HepG2 (cell line): ENCODE results near the gene KDM8. TPM values are rescaled to one million over a fixed set of nuclear protein-coding genes. Genes with fewer than 3 reads are reported as not detected.

ENCODE experiments used
- HNF4G ChIP-seq, 2 experiments: sonication (generic) in 1 of 2; formaldehyde crosslinking in 1 of 2; IDR thresholded peaks; 2 replicates each; pipeline versions ENCODE4 v1.4.0 to v1.6.1; 2011 to 2020; ENCODE audit warnings: borderline replicate concordance in 2 of 2, low read depth in 2 of 2, mild to moderate bottlenecking in 2 of 2, low read length in 1 of 2, missing genetic modification reagents in 1 of 2, moderate library complexity in 1 of 2
- NFE2L1 ChIP-seq: sonication (generic); formaldehyde crosslinking; IDR thresholded peaks from 2 replicates; pipeline ENCODE4 v1.4.0; 2020; ENCODE audit warnings: missing genetic modification reagents, mild to moderate bottlenecking, borderline replicate concordance
- NFE2L2 ChIP-seq: fragments of 150-350 bp; IDR thresholded peaks from 2 replicates; pipeline ENCODE4 v1.6.1; 2014; ENCODE audit warnings: low read length
- NFKB2 ChIP-seq: sonication (generic); formaldehyde crosslinking; IDR thresholded peaks from 2 replicates; pipeline ENCODE4 v1.4.0; 2020; ENCODE audit warnings: missing genetic modification reagents, borderline replicate concordance
- NR2F6 ChIP-seq, 2 experiments: IDR thresholded peaks; 2 replicates each; pipeline ENCODE4 v1.6.1; 2016; ENCODE audit warnings: antibody characterized with exemption in 1 of 2, mild to moderate bottlenecking in 1 of 2
- SMAD1 ChIP-seq: sonication (generic); formaldehyde crosslinking; IDR thresholded peaks from 2 replicates; pipeline ENCODE4 v1.4.0; 2020; ENCODE audit warnings: missing genetic modification reagents, low read depth, mild to moderate bottlenecking, borderline replicate concordance
- SMAD9 ChIP-seq: sonication (generic); formaldehyde crosslinking; IDR thresholded peaks from 2 replicates; pipeline ENCODE4 v1.5.1; 2020; ENCODE audit warnings: mild to moderate bottlenecking, missing genetic modification reagents
- YEATS4 ChIP-seq: sonication (generic); formaldehyde crosslinking; IDR thresholded peaks from 2 replicates; pipeline ENCODE4 v1.4.0; 2020; ENCODE audit warnings: missing genetic modification reagents, borderline replicate concordance
- ZFP37 ChIP-seq: sonication (generic); formaldehyde crosslinking; IDR thresholded peaks from 2 replicates; pipeline ENCODE4 v1.4.0; 2020; ENCODE audit warnings: missing genetic modification reagents, borderline replicate concordance
- ZKSCAN1 ChIP-seq: fragments of 150-350 bp; IDR thresholded peaks from 2 replicates; pipeline ENCODE4 v1.6.1; 2014; ENCODE audit warnings: low read length
- ZMYM4 ChIP-seq: sonication (generic); formaldehyde crosslinking; IDR thresholded peaks from 2 replicates; pipeline ENCODE4 v1.8.1; 2023; ENCODE audit warnings: mild to moderate bottlenecking, missing genetic modification reagents
- ZNF343 ChIP-seq: sonication (generic); formaldehyde crosslinking; IDR thresholded peaks from 2 replicates; pipeline ENCODE4 v1.4.0; 2020; ENCODE audit warnings: mild to moderate bottlenecking, missing genetic modification reagents
- ZNF558 ChIP-seq: sonication (generic); formaldehyde crosslinking; IDR thresholded peaks from 2 replicates; pipeline ENCODE4 v1.9.0; 2022; ENCODE audit warnings: mild to moderate bottlenecking, missing genetic modification reagents, borderline replicate concordance
- ZNF574 ChIP-seq: sonication (generic); formaldehyde crosslinking; IDR thresholded peaks from 2 replicates; pipeline ENCODE4 v1.4.0; 2020; ENCODE audit warnings: missing genetic modification reagents
- ZNF75D ChIP-seq: sonication (generic); formaldehyde crosslinking; IDR thresholded peaks from 2 replicates; pipeline ENCODE4 v1.8.1; 2023; ENCODE audit warnings: missing genetic modification reagents, mild to moderate bottlenecking, borderline replicate concordance
- ZSCAN22 ChIP-seq: sonication (generic); formaldehyde crosslinking; IDR thresholded peaks from 2 replicates; pipeline ENCODE4 v1.4.0; 2020; ENCODE audit warnings: mild to moderate bottlenecking, missing genetic modification reagents
- polyA plus RNA-seq, 8 experiments: library from polyadenylated mRNA; depleted of rRNA in 3 of 8; stranded (reverse) in 7 of 8; unstranded in 1 of 8; fragments of >200 nt; fragmentation: Illumina TruSeq in 4 of 8; extraction: Trizol in 4 of 8; gene quantifications; 2 replicates each; pipeline versions ENCODE4 v1.2.1 to v1.2.3, GENCODE V29; 2011 to 2016; ENCODE audit warnings: low read depth in 4 of 8, missing spikeins in 1 of 8, mixed read lengths in 1 of 8; ENCODE audit not compliant: insufficient read depth in 1 of 8
- total RNA-seq, 5 experiments: library from RNA; depleted of rRNA; stranded (reverse); fragments of >200 nt; fragmentation: Illumina TruSeq; extraction: Trizol; gene quantifications; 2 replicates each; pipeline ENCODE4 v1.2.3, GENCODE V29; 2016; ENCODE audit warnings: low read depth in 1 of 5
- TF ChIP-seq, protein P1 (sequence below): sonication (generic); formaldehyde crosslinking; IDR thresholded peaks from 2 replicates; pipeline ENCODE4 v1.4.0; 2020; ENCODE audit warnings: mild to moderate bottlenecking, missing genetic modification reagents
- TF ChIP-seq, protein P2 (sequence below): sonication (generic); formaldehyde crosslinking; IDR thresholded peaks from 2 replicates; pipeline ENCODE4 v1.4.0; 2020; ENCODE audit warnings: mild to moderate bottlenecking, missing genetic modification reagents
- TF ChIP-seq, protein P3 (sequence below): sonication (generic); formaldehyde crosslinking; IDR thresholded peaks from 2 replicates; pipeline ENCODE4 v1.8.0; 2022; ENCODE audit warnings: missing genetic modification reagents, mild to moderate bottlenecking, moderate library complexity, borderline replicate concordance
- TF ChIP-seq, protein P4 (sequence below), 2 experiments: fragments of 450-650 bp in 1 of 2; sonication (generic) in 1 of 2; formaldehyde crosslinking; IDR thresholded peaks; 2 replicates each; pipeline versions ENCODE4 v1.5.0 to v1.8.0; 2020 to 2022; ENCODE audit warnings: mild to moderate bottlenecking in 1 of 2, missing genetic modification reagents in 1 of 2

KDM8 gene
- total and polyA plus RNA-seq, 2 of the 13 experiments (the other 11 are each of a cell fraction or from before 2014, with no cell fraction given) = 3.3 to 8.6 TPM

DNA sequence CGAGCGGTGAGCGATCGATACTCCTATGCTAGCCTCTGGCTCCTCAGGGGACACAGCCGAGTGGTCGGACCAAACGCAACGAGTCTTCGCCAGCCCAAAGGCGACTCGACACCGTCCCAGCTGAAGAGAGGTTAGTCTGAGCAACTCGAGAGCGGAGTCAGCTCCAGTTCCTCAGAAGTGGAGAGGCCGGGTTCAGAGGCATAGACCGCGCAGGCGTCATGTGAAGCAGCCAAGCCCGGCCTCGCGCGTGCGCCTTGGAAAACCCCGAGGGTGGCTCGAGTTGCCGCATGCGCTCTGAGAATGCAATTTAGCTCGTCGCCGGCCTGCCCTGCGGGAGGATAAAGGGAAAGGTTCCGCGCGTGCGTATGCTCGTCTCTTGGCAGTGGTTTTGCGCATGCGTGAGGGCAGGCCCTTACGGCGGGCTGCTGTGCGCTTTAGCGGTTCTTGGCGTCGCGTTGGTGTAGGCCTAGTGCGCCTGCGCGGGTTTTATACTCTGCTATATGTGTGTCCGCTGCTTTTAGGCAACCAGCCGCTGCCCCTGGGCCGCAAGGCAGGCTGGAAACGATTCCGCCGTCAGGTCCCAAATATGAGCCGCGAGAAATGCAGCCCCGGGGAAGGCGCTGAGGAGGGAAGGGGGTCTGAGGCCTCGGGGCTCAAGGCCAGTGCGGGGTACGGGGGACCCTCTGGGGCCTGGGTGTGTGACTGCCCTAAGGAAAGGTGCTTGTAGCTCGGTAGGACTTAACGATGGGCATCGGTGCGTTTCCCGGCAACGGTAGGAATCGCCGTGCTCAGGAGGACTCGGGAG is at the start of gene KDM8 (continued):
- TF ChIP-seq ZNF574 (CRISPR knock-in tag) = peak; percentile 88
- no peak; the same call in 1 of the 2 replicates for TF ChIP-seq ZNF343 (CRISPR knock-in tag)
- TF ChIP-seq NFE2L1 (CRISPR knock-in tag) = 0 out of 2 replicates have a peak, but pooled peaks have one; percentile 68
- TF ChIP-seq, protein P1, sequence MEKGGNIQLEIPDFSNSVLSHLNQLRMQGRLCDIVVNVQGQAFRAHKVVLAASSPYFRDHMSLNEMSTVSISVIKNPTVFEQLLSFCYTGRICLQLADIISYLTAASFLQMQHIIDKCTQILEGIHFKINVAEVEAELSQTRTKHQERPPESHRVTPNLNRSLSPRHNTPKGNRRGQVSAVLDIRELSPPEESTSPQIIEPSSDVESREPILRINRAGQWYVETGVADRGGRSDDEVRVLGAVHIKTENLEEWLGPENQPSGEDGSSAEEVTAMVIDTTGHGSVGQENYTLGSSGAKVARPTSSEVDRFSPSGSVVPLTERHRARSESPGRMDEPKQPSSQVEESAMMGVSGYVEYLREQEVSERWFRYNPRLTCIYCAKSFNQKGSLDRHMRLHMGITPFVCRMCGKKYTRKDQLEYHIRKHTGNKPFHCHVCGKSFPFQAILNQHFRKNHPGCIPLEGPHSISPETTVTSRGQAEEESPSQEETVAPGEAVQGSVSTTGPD (CRISPR knock-in tag) = no peak
- TF ChIP-seq, protein P2, sequence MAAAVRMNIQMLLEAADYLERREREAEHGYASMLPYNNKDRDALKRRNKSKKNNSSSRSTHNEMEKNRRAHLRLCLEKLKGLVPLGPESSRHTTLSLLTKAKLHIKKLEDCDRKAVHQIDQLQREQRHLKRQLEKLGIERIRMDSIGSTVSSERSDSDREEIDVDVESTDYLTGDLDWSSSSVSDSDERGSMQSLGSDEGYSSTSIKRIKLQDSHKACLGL (CRISPR knock-in tag) = 0 out of 2 replicates have a peak, but pooled peaks have one; percentile 43
- no peak for TF ChIP-seq HNF4G (IDR thresholded peaks at IDR 0.05; ENCODE audit: borderline replicate concordance, low read depth, low read length)
- TF ChIP-seq HNF4G (CRISPR knock-in tag; IDR thresholded peaks at IDR 0.05; ENCODE audit: borderline replicate concordance, low read depth) = peak; percentile 6; the same call in 1 of the 2 replicates
- 0 out of 2 replicates have a peak, but pooled peaks have one; percentile 5 for TF ChIP-seq ZSCAN22 (CRISPR knock-in tag)
- no peak for TF ChIP-seq ZNF75D (CRISPR knock-in tag)
- no peak for TF ChIP-seq SMAD9 (CRISPR knock-in tag)
- TF ChIP-seq NFKB2 (CRISPR knock-in tag) = peak; percentile 76; the same call in 1 of the 2 replicates
- peak; percentile 91; the same call in 1 of the 2 replicates for TF ChIP-seq ZNF558
- TF ChIP-seq, protein P3, sequence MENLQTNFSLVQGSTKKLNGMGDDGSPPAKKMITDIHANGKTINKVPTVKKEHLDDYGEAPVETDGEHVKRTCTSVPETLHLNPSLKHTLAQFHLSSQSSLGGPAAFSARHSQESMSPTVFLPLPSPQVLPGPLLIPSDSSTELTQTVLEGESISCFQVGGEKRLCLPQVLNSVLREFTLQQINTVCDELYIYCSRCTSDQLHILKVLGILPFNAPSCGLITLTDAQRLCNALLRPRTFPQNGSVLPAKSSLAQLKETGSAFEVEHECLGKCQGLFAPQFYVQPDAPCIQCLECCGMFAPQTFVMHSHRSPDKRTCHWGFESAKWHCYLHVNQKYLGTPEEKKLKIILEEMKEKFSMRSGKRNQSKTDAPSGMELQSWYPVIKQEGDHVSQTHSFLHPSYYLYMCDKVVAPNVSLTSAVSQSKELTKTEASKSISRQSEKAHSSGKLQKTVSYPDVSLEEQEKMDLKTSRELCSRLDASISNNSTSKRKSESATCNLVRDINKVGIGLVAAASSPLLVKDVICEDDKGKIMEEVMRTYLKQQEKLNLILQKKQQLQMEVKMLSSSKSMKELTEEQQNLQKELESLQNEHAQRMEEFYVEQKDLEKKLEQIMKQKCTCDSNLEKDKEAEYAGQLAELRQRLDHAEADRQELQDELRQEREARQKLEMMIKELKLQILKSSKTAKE = no peak
- TF ChIP-seq, protein P4, sequence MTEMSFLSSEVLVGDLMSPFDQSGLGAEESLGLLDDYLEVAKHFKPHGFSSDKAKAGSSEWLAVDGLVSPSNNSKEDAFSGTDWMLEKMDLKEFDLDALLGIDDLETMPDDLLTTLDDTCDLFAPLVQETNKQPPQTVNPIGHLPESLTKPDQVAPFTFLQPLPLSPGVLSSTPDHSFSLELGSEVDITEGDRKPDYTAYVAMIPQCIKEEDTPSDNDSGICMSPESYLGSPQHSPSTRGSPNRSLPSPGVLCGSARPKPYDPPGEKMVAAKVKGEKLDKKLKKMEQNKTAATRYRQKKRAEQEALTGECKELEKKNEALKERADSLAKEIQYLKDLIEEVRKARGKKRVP (CRISPR knock-in tag; IDR thresholded peaks at IDR 0.05) = no peak
- TF ChIP-seq ZMYM4 (CRISPR knock-in tag) = peak; percentile 93
- peak; percentile 42; the same call in 1 of the 2 replicates for TF ChIP-seq SMAD1
- TF ChIP-seq NFE2L2 = no peak
- TF ChIP-seq ZFP37 (CRISPR knock-in tag) = 0 out of 2 replicates have a peak, but pooled peaks have one; percentile 19
- no peak for TF ChIP-seq NR2F6 (IDR thresholded peaks at IDR 0.05)
- TF ChIP-seq NR2F6 (CRISPR knock-in tag; IDR thresholded peaks at IDR 0.05) = peak; percentile 26; the same call in 1 of the 2 replicates
- TF ChIP-seq ZKSCAN1 = no peak
- TF ChIP-seq YEATS4 (CRISPR knock-in tag) = peak; percentile 87; the same call in 1 of the 2 replicates
